ENCODE data around the gene SNRK.

DNA sequence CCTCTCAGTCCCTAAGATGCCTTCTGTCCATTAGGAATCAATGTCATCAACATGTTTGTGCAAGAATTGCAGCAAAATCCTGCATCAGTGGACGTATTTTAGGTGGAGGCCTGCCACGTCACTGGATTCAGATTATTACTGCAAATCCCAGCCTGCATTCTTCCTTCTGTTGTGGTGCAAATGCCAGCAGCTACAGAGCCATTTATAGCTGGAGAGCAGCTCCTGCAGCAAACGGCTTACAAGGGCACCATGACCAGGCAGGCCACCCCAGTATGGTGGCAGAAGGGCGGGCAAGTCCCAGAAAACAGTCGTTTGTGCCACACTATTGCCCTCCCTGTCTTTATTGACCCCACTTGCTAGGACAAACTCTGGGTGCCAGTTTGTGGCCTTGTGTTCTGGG is 74.7 kb downstream of the SNRK start:
- TF ChIP-seq, protein P1, sequence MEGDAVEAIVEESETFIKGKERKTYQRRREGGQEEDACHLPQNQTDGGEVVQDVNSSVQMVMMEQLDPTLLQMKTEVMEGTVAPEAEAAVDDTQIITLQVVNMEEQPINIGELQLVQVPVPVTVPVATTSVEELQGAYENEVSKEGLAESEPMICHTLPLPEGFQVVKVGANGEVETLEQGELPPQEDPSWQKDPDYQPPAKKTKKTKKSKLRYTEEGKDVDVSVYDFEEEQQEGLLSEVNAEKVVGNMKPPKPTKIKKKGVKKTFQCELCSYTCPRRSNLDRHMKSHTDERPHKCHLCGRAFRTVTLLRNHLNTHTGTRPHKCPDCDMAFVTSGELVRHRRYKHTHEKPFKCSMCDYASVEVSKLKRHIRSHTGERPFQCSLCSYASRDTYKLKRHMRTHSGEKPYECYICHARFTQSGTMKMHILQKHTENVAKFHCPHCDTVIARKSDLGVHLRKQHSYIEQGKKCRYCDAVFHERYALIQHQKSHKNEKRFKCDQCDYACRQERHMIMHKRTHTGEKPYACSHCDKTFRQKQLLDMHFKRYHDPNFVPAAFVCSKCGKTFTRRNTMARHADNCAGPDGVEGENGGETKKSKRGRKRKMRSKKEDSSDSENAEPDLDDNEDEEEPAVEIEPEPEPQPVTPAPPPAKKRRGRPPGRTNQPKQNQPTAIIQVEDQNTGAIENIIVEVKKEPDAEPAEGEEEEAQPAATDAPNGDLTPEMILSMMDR (IDR thresholded peaks at IDR 0.05) = no peak
- no peak for TF ChIP-seq POLR2A (IDR thresholded peaks at IDR 0.05)
